GM18909 (cell line): ENCODE measurements around the gene BANF2.

Experiments
- ATAC-seq: cut with Tn5 transposase; IDR thresholded peaks from one replicate; pipeline ENCODE4 v1.9.1; 2021; ENCODE audit warnings: mild to moderate bottlenecking; ENCODE audit not compliant: unreplicated experiment, poor library complexity

BANF2 gene

GRCh38 chr20:17663040-17663399 lies 36.7 kb upstream of the BANF2 start:
- no peak for ATAC-seq

GRCh38 chr20:17663486-17663885 lies 36.3 kb upstream of the BANF2 start:
- ATAC-seq = no peak

GRCh38 chr20:17664025-17664633 lies 35.6 kb upstream of the BANF2 start:
- ATAC-seq = no peak

- no peak for ATAC-seq
These were observed 34.0 kb upstream of the BANF2 start for GRCh38 chr20:17665756-17666155.

- ATAC-seq = no peak
These were observed 33.3 kb upstream of the BANF2 start for GRCh38 chr20:17666481-17666880.

- no peak for ATAC-seq
These were observed 32.3 kb upstream of the BANF2 start for GRCh38 chr20:17667445-17667844.

GRCh38 chr20:17668432-17668831 lies 31.3 kb upstream of the BANF2 start:
- no peak for ATAC-seq

- ATAC-seq = no peak
These were observed 30.3 kb upstream of the BANF2 start for GRCh38 chr20:17669306-17669931.

GRCh38 chr20:17671011-17671410 lies 28.8 kb upstream of the BANF2 start:
- ATAC-seq = no peak

- ATAC-seq = no peak
These were observed 28.2 kb upstream of the BANF2 start for GRCh38 chr20:17671565-17671964.

- ATAC-seq = no peak
These were observed 26.7 kb upstream of the BANF2 start for GRCh38 chr20:17673084-17673483.

GRCh38 chr20:17674722-17675518 lies 24.8 kb upstream of the BANF2 start:
- no peak for ATAC-seq

- no peak for ATAC-seq
These were observed 24.0 kb upstream of the BANF2 start for GRCh38 chr20:17675519-17676377.

GRCh38 chr20:17676378-17676759 lies 23.4 kb upstream of the BANF2 start:
- no peak for ATAC-seq

- ATAC-seq = no peak
These were observed 22.8 kb upstream of the BANF2 start for GRCh38 chr20:17676942-17677341.

- no peak for ATAC-seq
These were observed 21.5 kb upstream of the BANF2 start for GRCh38 chr20:17678295-17678694.

GRCh38 chr20:17678886-17679285 lies 20.9 kb upstream of the BANF2 start:
- no peak for ATAC-seq

GRCh38 chr20:17679941-17680835 lies 19.6 kb upstream of the BANF2 start:
- no peak for ATAC-seq

- peak; percentile 48 for ATAC-seq
These were observed 18.7 kb upstream of the BANF2 start for GRCh38 chr20:17680836-17681725.
